Pericardium fibroblast (primary cell): ENCODE measurements around the gene CCDC27. TPM values are rescaled to one million over a fixed set of nuclear protein-coding genes. Genes with fewer than 3 reads are reported as not detected.

Source experiments
- total RNA-seq: library from RNA; depleted of rRNA; stranded (reverse); fragments of >200 nt; gene quantifications from 2 replicates; pipeline ENCODE4 v1.2.3, GENCODE V29; 2015

Gene CCDC27
- total RNA-seq: not detected in 2 replicates

GRCh38 chr1:3752400-3752945 is at the start of gene CCDC27:
Gene CCDC27 (plus strand): TSS chr1:3752450. CDS start chr1:3752482, 32 bp downstream.

GRCh38 chr1:3772715-3773571 is 20.7 kb downstream of the CCDC27 start, which contains the start of gene SMIM1:
Gene SMIM1 (plus strand): TSS chr1:3772749. CDS start chr1:3775374, 2,625 bp downstream.

GRCh38 chr1:3796215-3797061 is 44.2 kb downstream of the CCDC27 start, which contains the start of gene LRRC47:
Gene LRRC47 (minus strand): TSS chr1:3796498. CDS start chr1:3796476, 22 bp downstream.

Other genes starting within 250 kb of the CCDC27 start
- gene MEGF6, start 140.9 kb upstream of the CCDC27 start, total RNA-seq: 3.0 and 35.6 TPM in 2 replicates
- gene TPRG1L, start 127.4 kb upstream of the CCDC27 start, total RNA-seq: 20.7 and 32.7 TPM in 2 replicates
- gene WRAP73, start 102.3 kb upstream of the CCDC27 start, total RNA-seq: 8.2 and 17.3 TPM in 2 replicates
- gene TP73, start 99.9 kb upstream of the CCDC27 start, total RNA-seq: not detected in 2 replicates
- gene SMIM1, start 20.3 kb downstream of the CCDC27 start, total RNA-seq: 10.3 TPM in 1 of 2 replicates, not detected in the other
- gene LRRC47, start 44.0 kb downstream of the CCDC27 start, total RNA-seq: 31.7 and 33.8 TPM in 2 replicates
- gene CEP104, start 104.8 kb downstream of the CCDC27 start, total RNA-seq: 26.7 and 32.4 TPM in 2 replicates
- gene DFFB, start 105.0 kb downstream of the CCDC27 start, total RNA-seq: 3.5 and 6.3 TPM in 2 replicates
- gene C1orf174, start 147.8 kb downstream of the CCDC27 start, total RNA-seq: 16.6 and 25.0 TPM in 2 replicates